ENCODE results near the gene RALGAPA2. TPM values are rescaled to one million over a fixed set of nuclear protein-coding genes. Genes with fewer than 3 reads are reported as not detected.

Gene RALGAPA2
- total RNA-seq, 1 donor from 2014 or later: 52.0 TPM

- DNase-seq (ENCODE audit: low spot score) (no peak), ATAC-seq (no peak)
- intact Hi-C loops (cut with DNase I): no loop called here
These were observed 20.8 kb downstream of the RALGAPA2 start for GRCh38 chr20:20691477-20692235.

GRCh38 chr20:20690676-20691476 lies 21.6 kb downstream of the RALGAPA2 start:
- ATAC-seq (peak; percentile 77), DNase-seq (ENCODE audit: low spot score) (no peak)
- intact Hi-C loops (cut with DNase I): no loop called here

GRCh38 chr20:20687319-20687718 lies 25.1 kb downstream of the RALGAPA2 start:
- DNase-seq (ENCODE audit: low spot score) (no peak), ATAC-seq (no peak)
- intact Hi-C loops (cut with DNase I): no loop called here

GRCh38 chr20:20685635-20686034 lies 26.8 kb downstream of the RALGAPA2 start:
- no peak for DNase-seq (ENCODE audit: low spot score)
- no peak for ATAC-seq
- intact Hi-C loops (cut with DNase I): no loop called here

GRCh38 chr20:20683481-20684321 lies 28.7 kb downstream of the RALGAPA2 start:
- DNase-seq (ENCODE audit: low spot score) (no peak), ATAC-seq (no peak)
- intact Hi-C loops (cut with DNase I): no loop called here

- no peak for ATAC-seq
- intact Hi-C loops (cut with DNase I): no loop called here
These were observed 29.4 kb downstream of the RALGAPA2 start for GRCh38 chr20:20683020-20683419.

GRCh38 chr20:20680991-20681508 lies 31.4 kb downstream of the RALGAPA2 start:
- DNase-seq (ENCODE audit: low spot score) (no peak), ATAC-seq (no peak)
- intact Hi-C loops (cut with DNase I): no loop called here

More at GRCh38 chr20:20683020-20683419, 29.4 kb downstream of the RALGAPA2 start:
- no peak for DNase-seq (ENCODE audit: low spot score)

- DNase-seq (ENCODE audit: low spot score) (no peak), ATAC-seq (no peak)
- intact Hi-C loops (cut with DNase I): no loop called here
These were observed 33.1 kb downstream of the RALGAPA2 start for GRCh38 chr20:20679316-20679715.

- DNase-seq (ENCODE audit: low spot score) (no peak), ATAC-seq (no peak)
- intact Hi-C loops (cut with DNase I): no loop called here
These were observed 35.3 kb downstream of the RALGAPA2 start for GRCh38 chr20:20677186-20677585.

GRCh38 chr20:20668639-20669038 lies 43.8 kb downstream of the RALGAPA2 start:
- ATAC-seq (peak; percentile 86), DNase-seq (ENCODE audit: low spot score) (no peak)
- intact Hi-C loops (cut with DNase I): loop anchor here (10.0 kb wide), 1 partner anchor 156 kb away; no protein-coding TSS in a partner anchor

- no peak for ATAC-seq
- intact Hi-C loops (cut with DNase I): loop anchor here (10.0 kb wide), 1 partner anchor 158 kb away; no protein-coding TSS in a partner anchor
- no peak for DNase-seq (ENCODE audit: low spot score)
These were observed 46.1 kb downstream of the RALGAPA2 start for GRCh38 chr20:20666359-20666758.

GRCh38 chr20:20665606-20666332 lies 46.7 kb downstream of the RALGAPA2 start:
- DNase-seq (ENCODE audit: low spot score) (no peak), ATAC-seq (no peak)
- intact Hi-C loops (cut with DNase I): loop anchor here (10.0 kb wide), 1 partner anchor 159 kb away; no protein-coding TSS in a partner anchor

GRCh38 chr20:20664795-20665589 lies 47.5 kb downstream of the RALGAPA2 start:
- peak; percentile 71 for ATAC-seq
- DNase-seq (ENCODE audit: low spot score): no peak
- intact Hi-C loops (cut with DNase I): loop anchor here (10.0 kb wide), 1 partner anchor 160 kb away; no protein-coding TSS in a partner anchor

- DNase-seq (ENCODE audit: low spot score) (no peak), ATAC-seq (no peak)
- intact Hi-C loops (cut with DNase I): loop anchor here (10.0 kb wide), 1 partner anchor 161 kb away; no protein-coding TSS in a partner anchor
These were observed 48.6 kb downstream of the RALGAPA2 start for GRCh38 chr20:20663841-20664240.

GRCh38 chr20:20658871-20659431 lies 53.5 kb downstream of the RALGAPA2 start:
- DNase-seq (ENCODE audit: low spot score): no peak
- intact Hi-C loops (cut with DNase I): no loop called here
- ATAC-seq: no peak

- DNase-seq (ENCODE audit: low spot score): no peak
- intact Hi-C loops (cut with DNase I): no loop called here
- peak; percentile 41 for ATAC-seq
These were observed 54.3 kb downstream of the RALGAPA2 start for GRCh38 chr20:20658123-20658522.

GRCh38 chr20:20657092-20657491 lies 55.4 kb downstream of the RALGAPA2 start:
- ATAC-seq: no peak
- DNase-seq (ENCODE audit: low spot score): no peak
- intact Hi-C loops (cut with DNase I): no loop called here

Measured in sciatic nerve (tissue), 2 donors.